ENCODE results near the gene RNF215. TPM values are rescaled to one million over a fixed set of nuclear protein-coding genes. Genes with fewer than 3 reads are reported as not detected.

RNF215 gene
- total and polyA plus RNA-seq, 2 of the 13 experiments (the other 11 are each of a cell fraction or from before 2014, with no cell fraction given) = 5.3 to 6.1 TPM

GRCh38 chr22:30434843-30435242 lies 47.6 kb upstream of the RNF215 start:
- Histone ChIP-seq H3K4me1 (ENCODE audit: insufficient read depth, low read length) (peaks cover 42% of the 10 kb centered on the region), H3K4me2 (ENCODE audit: low read depth, low read length) (peak overlapping the region; percentile 57), H3K27me3 (ENCODE audit: control insufficient read depth in 1 of 2, insufficient read depth in 2 of 2, low read length in 2 of 2) (peaks cover 0 to 4% of the 10 kb centered on the region in 2 experiments; a peak in 2 of 5 replicates), H3K27ac (ENCODE audit: extremely low read length, insufficient read depth, low read length) (no peak overlapping the region), H2AFZ (ENCODE audit: low read length) (peak overlapping the region; percentile 46), H3K4me3 (replicated peaks in 1 of 3; ENCODE audit: insufficient read depth in 1 of 3, low read depth in 2 of 3, low read length in 3 of 3) (peak overlapping the region in 1 of 3 experiments; percentile 31; a peak in 1 of 6 replicates), H3K79me2 (ENCODE audit: insufficient read depth, low read length) (no peaks in the 10 kb centered on the region), H3K9ac (ENCODE audit: insufficient read depth, low read depth, low read length) (0 out of 2 replicates have a peak overlapping the region, but pooled peaks have one; percentile 14), H3K36me3 (replicated peaks in 1 of 2; ENCODE audit: control insufficient read depth in 1 of 2, insufficient read depth in 2 of 2, low read length in 2 of 2) (no peaks in the 10 kb centered on the region), H4K20me1 (ENCODE audit: insufficient read depth, low read length) (no peaks in the 10 kb centered on the region), H3K9me3 (ENCODE audit: low read length) (no peaks in the 10 kb centered on the region)
- in situ Hi-C loops (cut with HindIII; ENCODE audit: extremely low pct_ligation_motif_present, low pct_unique_long_range_greater_than_20kb) (no loop called here), intact Hi-C loops (cut with micrococcal nuclease; ENCODE audit: unreplicated experiment) (no loop called here)
- CTCF ChIA-PET (ENCODE audit: low intra/inter-chr PET ratio, low total read pairs) = no interaction called here
- ATAC-seq (peak; percentile 56), FAIRE-seq (no peak), DNase-seq (ENCODE audit: low spot score) (peak; percentile 62)
- WGBS (ENCODE audit: low lambda C conversion rate) = no CpG with 5 or more reads among the region's 1 CpG
- POLR2A ChIA-PET = interaction anchor here (1.4 kb wide), 1 partner anchor 11 kb away, joined by 10 read pairs; no protein-coding TSS in a partner anchor
- no TSS peak for BruUV-seq (replicated peaks)
- TF ChIP-seq NFE2 (CRISPR knock-in tag; IDR thresholded peaks at IDR 0.05) (no peak), ZNF740 (CRISPR knock-in tag; IDR thresholded peaks at IDR 0.05) (no peak), ZNF776 (CRISPR knock-in tag; IDR thresholded peaks at IDR 0.05) (no peak), SAP130 (CRISPR knock-in tag; IDR thresholded peaks at IDR 0.05; ENCODE audit: low read depth) (peak; percentile 26; the same call in 1 of the 2 replicates), TCF7 (IDR thresholded peaks at IDR 0.05; ENCODE audit: low read depth) (0 out of 2 replicates have a peak, but pooled peaks have one; percentile 47), MLLT10 (CRISPR knock-in tag; IDR thresholded peaks at IDR 0.05) (no peak), HHEX (CRISPR knock-in tag; IDR thresholded peaks at IDR 0.05) (no peak), HIVEP1 (CRISPR knock-in tag; IDR thresholded peaks at IDR 0.05) (no peak), ZFY (CRISPR knock-in tag; IDR thresholded peaks at IDR 0.05) (0 out of 2 replicates have a peak, but pooled peaks have one; percentile 23), RARA (CRISPR knock-in tag; IDR thresholded peaks at IDR 0.05) (peak; percentile 81), MXD1 (CRISPR knock-in tag; IDR thresholded peaks at IDR 0.05) (no peak), ELF3 (CRISPR knock-in tag; IDR thresholded peaks at IDR 0.05) (no peak), HDAC1 (CRISPR knock-in tag; IDR thresholded peaks at IDR 0.05) (no peak), ATRX (CRISPR knock-in tag; IDR thresholded peaks at IDR 0.05; ENCODE audit: borderline replicate concordance) (no peak), CHD2 (IDR thresholded peaks at IDR 0.05; ENCODE audit: low read depth, low read length) (no peak), ZNF766 (CRISPR knock-in tag; IDR thresholded peaks at IDR 0.05; ENCODE audit: borderline replicate concordance) (no peak), RCOR2 (CRISPR knock-in tag; IDR thresholded peaks at IDR 0.05) (no peak), DBP (CRISPR knock-in tag; IDR thresholded peaks at IDR 0.05; ENCODE audit: not compliant biosample characterization) (no peak)
